ENCODE measurements around the gene TYMS. TPM values are rescaled to one million over a fixed set of nuclear protein-coding genes. Genes with fewer than 3 reads are reported as not detected.

Gene TYMS
- total and polyA plus RNA-seq, 2 donors (not counting 3 experiments of a cell fraction or from before 2014, with no cell fraction given) = 136 to 200 TPM

DNA sequence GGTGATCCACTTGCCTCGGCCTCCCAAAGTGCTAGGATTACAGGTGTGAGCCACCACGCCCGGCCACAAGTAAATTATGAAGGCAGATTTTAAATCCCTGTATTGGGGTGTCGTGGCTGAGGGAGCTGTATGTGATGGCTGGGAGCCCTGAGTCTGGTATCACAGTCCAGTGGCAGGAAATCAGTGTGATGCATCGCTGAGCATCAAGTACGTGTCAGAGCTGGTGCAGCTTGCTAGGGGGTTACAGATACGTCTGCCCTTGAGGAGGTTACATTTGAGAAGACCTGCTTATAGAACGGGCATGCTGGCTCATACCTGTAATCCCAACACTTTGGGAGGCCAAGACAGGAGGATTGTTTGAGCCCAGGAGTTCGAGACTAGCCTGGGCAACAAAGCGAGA is 50.6 kb downstream of the TYMS start:
- no peak overlapping the region for H3K4me2 ChIP-seq (ENCODE audit: insufficient read depth, low read length)
- H3K4me3 ChIP-seq (replicated peaks in 1 of 3; ENCODE audit: insufficient read depth in 1 of 3, low read depth in 1 of 3, low read length in 3 of 3) = no peak overlapping the region
- no peaks in the 10 kb centered on the region for H3K27me3 ChIP-seq (ENCODE audit: control insufficient read depth in 2 of 2, insufficient read depth in 2 of 2, low read length in 2 of 2)
- ChIA-PET POLR2A (no interaction called here), CTCF (interaction anchor here (0.8 to 2.3 kb wide), 4 partner anchors 15 to 124 kb away, joined by 3 to 10 read pairs (median 4); no protein-coding TSS in a partner anchor)
- intact Hi-C loops (cut with micrococcal nuclease) (no loop called here), dilution Hi-C loops (cut with MboI; ENCODE audit: extremely low pct_ligation_motif_present, low sequenced_read_pairs) (no loop called here)
- no TSS peak for BruUV-seq (replicated peaks)
- H3K27ac ChIP-seq (ENCODE audit: insufficient read depth, low read depth, low read length) = no peak overlapping the region
- DNase-seq (ENCODE audit: low read depth, low spot score) (no peak), FAIRE-seq (no peak)
- no peak for TF ChIP-seq EZH2 (IDR thresholded peaks at IDR 0.05; ENCODE audit: borderline replicate concordance, low read depth, low read length, severe bottlenecking)
- TF ChIP-seq FOS (IDR thresholded peaks at IDR 0.05; ENCODE audit: borderline replicate concordance, insufficient read depth, low read length) = no peak
- TF ChIP-seq, protein P1, sequence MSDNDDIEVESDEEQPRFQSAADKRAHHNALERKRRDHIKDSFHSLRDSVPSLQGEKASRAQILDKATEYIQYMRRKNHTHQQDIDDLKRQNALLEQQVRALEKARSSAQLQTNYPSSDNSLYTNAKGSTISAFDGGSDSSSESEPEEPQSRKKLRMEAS (IDR thresholded peaks at IDR 0.05; ENCODE audit: insufficient read depth, insufficient read length) = no peak
- TF ChIP-seq POLR2A (IDR thresholded peaks at IDR 0.05; ENCODE audit: low read depth, low read length) = no peak
- TF ChIP-seq MYC (IDR thresholded peaks at IDR 0.05; ENCODE audit: low read depth, low read length) = no peak
- TF ChIP-seq GATA2 (IDR thresholded peaks at IDR 0.05; ENCODE audit: insufficient read depth, insufficient read length, low read depth, low read length) = no peak
- TF ChIP-seq, protein P2, sequence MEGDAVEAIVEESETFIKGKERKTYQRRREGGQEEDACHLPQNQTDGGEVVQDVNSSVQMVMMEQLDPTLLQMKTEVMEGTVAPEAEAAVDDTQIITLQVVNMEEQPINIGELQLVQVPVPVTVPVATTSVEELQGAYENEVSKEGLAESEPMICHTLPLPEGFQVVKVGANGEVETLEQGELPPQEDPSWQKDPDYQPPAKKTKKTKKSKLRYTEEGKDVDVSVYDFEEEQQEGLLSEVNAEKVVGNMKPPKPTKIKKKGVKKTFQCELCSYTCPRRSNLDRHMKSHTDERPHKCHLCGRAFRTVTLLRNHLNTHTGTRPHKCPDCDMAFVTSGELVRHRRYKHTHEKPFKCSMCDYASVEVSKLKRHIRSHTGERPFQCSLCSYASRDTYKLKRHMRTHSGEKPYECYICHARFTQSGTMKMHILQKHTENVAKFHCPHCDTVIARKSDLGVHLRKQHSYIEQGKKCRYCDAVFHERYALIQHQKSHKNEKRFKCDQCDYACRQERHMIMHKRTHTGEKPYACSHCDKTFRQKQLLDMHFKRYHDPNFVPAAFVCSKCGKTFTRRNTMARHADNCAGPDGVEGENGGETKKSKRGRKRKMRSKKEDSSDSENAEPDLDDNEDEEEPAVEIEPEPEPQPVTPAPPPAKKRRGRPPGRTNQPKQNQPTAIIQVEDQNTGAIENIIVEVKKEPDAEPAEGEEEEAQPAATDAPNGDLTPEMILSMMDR (IDR thresholded peaks at IDR 0.05; ENCODE audit: extremely low read depth in 1 of 2, insufficient read depth in 1 of 2, low read depth in 1 of 2, low read length in 2 of 2) = no peak
- TF ChIP-seq POLR2AphosphoS5 (IDR thresholded peaks at IDR 0.05; ENCODE audit: insufficient read depth, low read depth, low read length) = no peak
- H3K9me1 ChIP-seq (replicated peaks; ENCODE audit: control insufficient read depth, extremely low read depth, insufficient read depth, low read length) = no peaks in the 10 kb centered on the region
- H3K9me3 ChIP-seq (replicated peaks; ENCODE audit: control insufficient read depth, insufficient read depth, low read length) = no peaks in the 10 kb centered on the region
- peaks cover 0 to 5% of the 10 kb centered on the region in 2 experiments for H3K36me3 ChIP-seq (ENCODE audit: control insufficient read depth in 2 of 2, extremely low read depth in 1 of 2, insufficient read depth in 2 of 2, low read length in 2 of 2)
- no peak overlapping the region for H3K9ac ChIP-seq (replicated peaks; ENCODE audit: extremely low read depth, insufficient read depth, low read length)
- H3K79me2 ChIP-seq (ENCODE audit: control insufficient read depth, insufficient read depth, low read length) = peaks cover 44% of the 10 kb centered on the region
- H2AFZ ChIP-seq (ENCODE audit: low read depth, low read length) = no peak overlapping the region
- H3K4me1 ChIP-seq (ENCODE audit: control insufficient read depth, extremely low read depth, insufficient read depth, low read length) = peaks cover 11% of the 10 kb centered on the region
- H4K20me1 ChIP-seq (replicated peaks; ENCODE audit: control insufficient read depth, extremely low read depth, insufficient read depth, low read length) = no peaks in the 10 kb centered on the region
